CMK (cell line): ENCODE data around the gene BAHCC1.

Source experiments
- DNase-seq: peaks from one replicate; pipeline ENCODE4 v3.0.0-alpha.2; 2010; ENCODE audit warnings: low read depth

The BAHCC1 gene

GRCh38 chr17:81427173-81428120 lies 32.2 kb downstream of the BAHCC1 start:
- no peak for DNase-seq

GRCh38 chr17:81428121-81428515 lies 32.9 kb downstream of the BAHCC1 start:
- no peak for DNase-seq

- no peak for DNase-seq
Observed at GRCh38 chr17:81428516-81428915, 33.3 kb downstream of the BAHCC1 start.

GRCh38 chr17:81428948-81429774 lies 33.9 kb downstream of the BAHCC1 start:
- no peak for DNase-seq

GRCh38 chr17:81429821-81430551 lies 34.7 kb downstream of the BAHCC1 start:
- DNase-seq: no peak

GRCh38 chr17:81431545-81432482 lies 36.6 kb downstream of the BAHCC1 start:
- DNase-seq: no peak

- no peak for DNase-seq
Observed at GRCh38 chr17:81432941-81433340, 37.7 kb downstream of the BAHCC1 start.

- DNase-seq: no peak
Observed at GRCh38 chr17:81433656-81434055, 38.4 kb downstream of the BAHCC1 start.

GRCh38 chr17:81434072-81434471 lies 38.8 kb downstream of the BAHCC1 start:
- DNase-seq: no peak

- DNase-seq: no peak
Observed at GRCh38 chr17:81434681-81435417, 39.6 kb downstream of the BAHCC1 start.

- no peak for DNase-seq
Observed at GRCh38 chr17:81435652-81436293, 40.5 kb downstream of the BAHCC1 start.

- no peak for DNase-seq
Observed at GRCh38 chr17:81436294-81436849, 41.1 kb downstream of the BAHCC1 start.

GRCh38 chr17:81437191-81437651 lies 42.0 kb downstream of the BAHCC1 start:
- DNase-seq: no peak

GRCh38 chr17:81438007-81438659 lies 42.9 kb downstream of the BAHCC1 start:
- no peak for DNase-seq

- DNase-seq: no peak
Observed at GRCh38 chr17:81438688-81439087, 43.4 kb downstream of the BAHCC1 start.

- no peak for DNase-seq
Observed at GRCh38 chr17:81440051-81440471, 44.8 kb downstream of the BAHCC1 start.

GRCh38 chr17:81440511-81441244 lies 45.4 kb downstream of the BAHCC1 start:
- no peak for DNase-seq

GRCh38 chr17:81442791-81443190 lies 47.5 kb downstream of the BAHCC1 start:
- DNase-seq: no peak
